H9 (cell line): ENCODE results near the gene CCSER1. TPM values are rescaled to one million over a fixed set of nuclear protein-coding genes. Genes with fewer than 3 reads are reported as not detected.

ENCODE experiments used
- DNase-seq: peaks from one replicate; pipeline ENCODE4 v3.0.0-alpha.2; 2017
- H2AFZ ChIP-seq: one replicate; pipeline ENCODE4 v1.6.1; 2013; ENCODE audit warnings: mild to moderate bottlenecking, low read length, control low read depth, moderate library complexity
- H2AK5ac ChIP-seq: 2 replicates; pipeline ENCODE4 v1.6.1; 2013; ENCODE audit warnings: low read length, control low read depth, mixed read lengths; ENCODE audit not compliant: insufficient read length
- H2BK120ac ChIP-seq: one replicate; pipeline ENCODE4 v1.6.1; 2013; ENCODE audit warnings: low read depth, mild to moderate bottlenecking, low read length, control low read depth, inconsistent platforms; ENCODE audit not compliant: poor library complexity, severe bottlenecking
- H2BK12ac ChIP-seq: 2 replicates; pipeline ENCODE4 v1.6.1; 2013; ENCODE audit warnings: low read length, control low read depth, mixed read lengths, low read depth; ENCODE audit not compliant: insufficient read length
- H2BK15ac ChIP-seq: 2 replicates; pipeline ENCODE4 v1.6.1; 2013; ENCODE audit warnings: low read depth, low read length, control low read depth
- H2BK20ac ChIP-seq: one replicate; pipeline ENCODE4 v1.6.1; 2013; ENCODE audit warnings: low read depth, mild to moderate bottlenecking, low read length, control low read depth, inconsistent platforms; ENCODE audit not compliant: poor library complexity, severe bottlenecking
- H2BK5ac ChIP-seq: 2 replicates; pipeline ENCODE4 v1.6.1; 2013; ENCODE audit warnings: low read length, control low read depth, mixed read lengths; ENCODE audit not compliant: insufficient read length
- H3K14ac ChIP-seq: 2 replicates; pipeline ENCODE4 v1.6.1; 2013; ENCODE audit warnings: low read length, control low read depth; ENCODE audit not compliant: insufficient read depth
- H3K18ac ChIP-seq: 2 replicates; pipeline ENCODE4 v1.6.1; 2013; ENCODE audit warnings: low read depth, mild to moderate bottlenecking, mixed read lengths, low read length, control low read depth; ENCODE audit not compliant: insufficient read length
- H3K23ac ChIP-seq: 2 replicates; pipeline ENCODE4 v1.6.1; 2013; ENCODE audit warnings: low read length, control low read depth, mixed read lengths, low read depth; ENCODE audit not compliant: insufficient read length
- H3K23me2 ChIP-seq: 2 replicates; pipeline ENCODE4 v1.6.1; 2013; ENCODE audit warnings: low read depth, mild to moderate bottlenecking, mixed read lengths, low read length, control low read depth; ENCODE audit not compliant: insufficient read length, poor library complexity, severe bottlenecking
- H3K27ac ChIP-seq: 2 replicates; pipeline ENCODE4 v1.5.1; 2013; ENCODE audit warnings: low read length, control low read depth, mixed read lengths, low read depth; ENCODE audit not compliant: insufficient read length
- H3K27me3 ChIP-seq: 2 replicates; pipeline ENCODE4 v1.6.1; 2013; ENCODE audit warnings: low read length, control low read depth, inconsistent platforms; ENCODE audit not compliant: insufficient read depth
- H3K4ac ChIP-seq: 2 replicates; pipeline ENCODE4 v1.6.1; 2013; ENCODE audit warnings: low read depth, mild to moderate bottlenecking, control low read depth, inconsistent platforms, low read length, moderate library complexity
- H3K4me1 ChIP-seq: 2 replicates; pipeline ENCODE4 v1.6.1; 2013; ENCODE audit warnings: low read length, control low read depth, inconsistent platforms; ENCODE audit not compliant: insufficient read depth
- H3K4me2 ChIP-seq: 2 replicates; pipeline ENCODE4 v1.6.1; 2013; ENCODE audit warnings: low read length, control low read depth, mixed read lengths; ENCODE audit not compliant: insufficient read length, insufficient read depth
- H3K56ac ChIP-seq: 2 replicates; pipeline ENCODE4 v1.6.1; 2013; ENCODE audit warnings: low read depth, mild to moderate bottlenecking, mixed read lengths, low read length, control low read depth; ENCODE audit not compliant: insufficient read length
- H3K79me1 ChIP-seq: 2 replicates; pipeline ENCODE4 v1.6.1; 2013; ENCODE audit warnings: low read depth, mild to moderate bottlenecking, moderate library complexity, low read length, control low read depth, inconsistent platforms; ENCODE audit not compliant: insufficient read depth, poor library complexity, severe bottlenecking
- H3K79me2 ChIP-seq: 2 replicates; pipeline ENCODE4 v1.6.1; 2013; ENCODE audit warnings: low read length, control low read depth, inconsistent platforms; ENCODE audit not compliant: insufficient read depth
- H3K9ac ChIP-seq: 2 replicates; pipeline ENCODE4 v1.6.1; 2013; ENCODE audit warnings: low read length, control low read depth, mixed read lengths; ENCODE audit not compliant: insufficient read length; ENCODE audit errors: extremely low read depth
- H3K9me3 ChIP-seq: one replicate; pipeline ENCODE4 v1.6.1; 2013; ENCODE audit warnings: low read depth, low read length, inconsistent platforms; ENCODE audit not compliant: control insufficient read depth
- H3T11ph ChIP-seq: one replicate; pipeline ENCODE4 v1.6.1; 2013; ENCODE audit warnings: mild to moderate bottlenecking, low read length, control low read depth, inconsistent platforms
- H4K20me1 ChIP-seq: one replicate; pipeline ENCODE4 v1.6.1; 2013; ENCODE audit not compliant: control insufficient read depth, insufficient read length, insufficient read depth
- H4K5ac ChIP-seq: 2 replicates; pipeline ENCODE4 v1.6.1; 2013; ENCODE audit warnings: low read depth, mild to moderate bottlenecking, mixed read lengths, low read length, control low read depth; ENCODE audit not compliant: insufficient read length
- H4K8ac ChIP-seq: replicated peaks from 2 replicates; pipeline ENCODE4 v1.6.1; 2013; ENCODE audit warnings: low read length, control low read depth, mixed read lengths, low read depth; ENCODE audit not compliant: insufficient read length
- H4K91ac ChIP-seq: 2 replicates; pipeline ENCODE4 v1.6.1; 2013; ENCODE audit warnings: low read depth, mild to moderate bottlenecking, moderate library complexity, mixed read lengths, low read length, control low read depth; ENCODE audit not compliant: insufficient read length
- H3K27ac Mint-ChIP-seq, 3 experiments: 2 replicates in 2 of 3; 3 replicates in 1 of 3; pipeline ENCODE4 v1.8.0; 2020 to 2021; ENCODE audit warnings: mixed read lengths in 3 of 3, mild to moderate bottlenecking in 1 of 3, moderate library complexity in 1 of 3
- H3K27me3 Mint-ChIP-seq: 2 replicates; pipeline ENCODE4 v1.8.0; 2021; ENCODE audit warnings: low read depth, mild to moderate bottlenecking, moderate library complexity, mixed read lengths
- H3K36me3 Mint-ChIP-seq, 3 experiments: 2 replicates in 2 of 3; 3 replicates in 1 of 3; pipeline ENCODE4 v1.8.0; 2020 to 2021; ENCODE audit warnings: low read depth in 3 of 3, mixed read lengths in 3 of 3; ENCODE audit not compliant: insufficient read depth in 1 of 3
- H3K4me1 Mint-ChIP-seq, 2 experiments: 2 replicates each; pipeline ENCODE4 v1.8.0; 2020; ENCODE audit warnings: mixed read lengths in 2 of 2
- H3K4me3 Mint-ChIP-seq, 2 experiments: 2 replicates in 1 of 2; 3 replicates in 1 of 2; pipeline ENCODE4 v1.8.0; 2020 to 2021; ENCODE audit warnings: mild to moderate bottlenecking in 2 of 2, mixed read lengths in 2 of 2, moderate library complexity in 1 of 2
- H3K9me3 Mint-ChIP-seq, 2 experiments: 2 replicates in 1 of 2; 3 replicates in 1 of 2; pipeline ENCODE4 v1.8.0; 2020; ENCODE audit warnings: mild to moderate bottlenecking in 2 of 2, mixed read lengths in 2 of 2, moderate library complexity in 1 of 2
- CTCF ChIP-seq: fragments of 200-600 bp; sonication (generic); conservative IDR thresholded peaks from 3 replicates; pipeline ENCODE4 v1.8.0; 2021; ENCODE audit warnings: antibody characterized with exemption, mild to moderate bottlenecking
- WGBS: extraction: QIAGEN DNeasy Blood & Tissue Kit; methylation state at CpG from one replicate; pipeline ENCODE4 v1.1.7; 2013; ENCODE audit warnings: missing lambda C conversion rate, low lambda C conversion rate, mixed read lengths; ENCODE audit not compliant: insufficient read length; ENCODE audit errors: extremely low coverage; 5-methylcytosine and 5-hydroxymethylcytosine counted together
- total RNA-seq: library from RNA; stranded (reverse); gene quantifications from 2 replicates; pipeline ENCODE4 v1.2.1, GENCODE V29; 2021

The CCSER1 gene
- total RNA-seq, 1 experiment from 2014 or later, result 0.37 TPM

- H2BK12ac ChIP-seq, result no peak overlapping the region
- Mint-ChIP-seq H3K27ac (no peak overlapping the region), H3K4me3 (no peak overlapping the region), H3K36me3 (no peaks in the 10 kb centered on the region), H3K27me3 (no peaks in the 10 kb centered on the region), H3K4me1 (peaks cover 7 to 12% of the 10 kb centered on the region in 2 experiments; a peak in 3 of 4 replicates), H3K9me3 (no peaks in the 10 kb centered on the region)
- no peak overlapping the region for H4K8ac ChIP-seq
- H3K9ac ChIP-seq, result no peak overlapping the region
- H2BK20ac ChIP-seq, result no peak overlapping the region
- H3K18ac ChIP-seq, result no peak overlapping the region
- no peak overlapping the region for H3K27ac ChIP-seq
- H3K56ac ChIP-seq, result no peak overlapping the region
- no CpG with 5 or more reads among the region's 4 CpGs for WGBS
- no peak overlapping the region for H2BK120ac ChIP-seq
- H3K4ac ChIP-seq, result no peak overlapping the region
- H4K5ac ChIP-seq, result no peak overlapping the region
- no peak overlapping the region for H2AFZ ChIP-seq
- no peak for DNase-seq
- H4K20me1 ChIP-seq, result no peaks in the 10 kb centered on the region
- no peak overlapping the region for H3K23ac ChIP-seq
- no peaks in the 10 kb centered on the region for H3K79me1 ChIP-seq
- H3K4me2 ChIP-seq, result no peak overlapping the region
- no peak overlapping the region for H2AK5ac ChIP-seq
- no peaks in the 10 kb centered on the region for H3K79me2 ChIP-seq
- H3K9me3 ChIP-seq, result no peaks in the 10 kb centered on the region
- no peaks in the 10 kb centered on the region; the same call in 1 of the 2 replicates for H3K4me1 ChIP-seq
- no peak overlapping the region for H2BK5ac ChIP-seq
- no peak overlapping the region for H4K91ac ChIP-seq
- H3T11ph ChIP-seq, result no peak overlapping the region
- H2BK15ac ChIP-seq, result no peak overlapping the region
- no peak for TF ChIP-seq CTCF
- H3K27me3 ChIP-seq, result no peaks in the 10 kb centered on the region
- no peaks in the 10 kb centered on the region for H3K23me2 ChIP-seq
- no peak overlapping the region for H3K14ac ChIP-seq
Observed at GRCh38 chr4:91128519-91128918, 1001.3 kb downstream of the CCSER1 start.
